NCI-H345 treated with DMSO at 0.1 percent for 48 hours (cell line): Measurements from ENCODE around the gene NHSL1.

Experiments
- DNase-seq: peaks from one replicate; lab custom pipeline; 2025; ENCODE audit not compliant: unreplicated experiment; lab: John Stamatoyannopoulos, UW

NHSL1 gene, protein sequence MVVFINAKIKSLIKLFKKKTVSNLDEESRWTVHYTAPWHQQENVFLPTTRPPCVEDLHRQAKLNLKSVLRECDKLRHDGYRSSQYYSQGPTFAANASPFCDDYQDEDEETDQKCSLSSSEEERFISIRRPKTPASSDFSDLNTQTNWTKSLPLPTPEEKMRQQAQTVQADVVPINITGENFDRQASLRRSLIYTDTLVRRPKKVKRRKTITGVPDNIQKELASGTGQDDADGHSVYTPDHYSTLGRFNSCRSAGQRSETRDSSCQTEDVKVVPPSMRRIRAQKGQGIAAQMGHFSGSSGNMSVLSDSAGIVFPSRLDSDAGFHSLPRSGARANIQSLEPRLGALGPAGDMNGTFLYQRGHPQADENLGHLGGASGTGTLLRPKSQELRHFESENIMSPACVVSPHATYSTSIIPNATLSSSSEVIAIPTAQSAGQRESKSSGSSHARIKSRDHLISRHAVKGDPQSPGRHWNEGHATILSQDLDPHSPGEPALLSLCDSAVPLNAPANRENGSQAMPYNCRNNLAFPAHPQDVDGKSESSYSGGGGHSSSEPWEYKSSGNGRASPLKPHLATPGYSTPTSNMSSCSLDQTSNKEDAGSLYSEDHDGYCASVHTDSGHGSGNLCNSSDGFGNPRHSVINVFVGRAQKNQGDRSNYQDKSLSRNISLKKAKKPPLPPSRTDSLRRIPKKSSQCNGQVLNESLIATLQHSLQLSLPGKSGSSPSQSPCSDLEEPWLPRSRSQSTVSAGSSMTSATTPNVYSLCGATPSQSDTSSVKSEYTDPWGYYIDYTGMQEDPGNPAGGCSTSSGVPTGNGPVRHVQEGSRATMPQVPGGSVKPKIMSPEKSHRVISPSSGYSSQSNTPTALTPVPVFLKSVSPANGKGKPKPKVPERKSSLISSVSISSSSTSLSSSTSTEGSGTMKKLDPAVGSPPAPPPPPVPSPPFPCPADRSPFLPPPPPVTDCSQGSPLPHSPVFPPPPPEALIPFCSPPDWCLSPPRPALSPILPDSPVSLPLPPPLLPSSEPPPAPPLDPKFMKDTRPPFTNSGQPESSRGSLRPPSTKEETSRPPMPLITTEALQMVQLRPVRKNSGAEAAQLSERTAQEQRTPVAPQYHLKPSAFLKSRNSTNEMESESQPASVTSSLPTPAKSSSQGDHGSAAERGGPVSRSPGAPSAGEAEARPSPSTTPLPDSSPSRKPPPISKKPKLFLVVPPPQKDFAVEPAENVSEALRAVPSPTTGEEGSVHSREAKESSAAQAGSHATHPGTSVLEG (N-terminal part only)

GRCh38 chr6:138499303-138500018 is at the start of gene NHSL1:
NHSL1 (minus strand) TSS chr6:138499494; CDS start chr6:138499290, 204 bp downstream.
- DNase-seq = no peak

- DNase-seq = no peak
Observed at GRCh38 chr6:138546733-138547185, 47.5 kb upstream of the NHSL1 start.

- no peak for DNase-seq
Observed at GRCh38 chr6:138545621-138545980, 46.3 kb upstream of the NHSL1 start.

DNA sequence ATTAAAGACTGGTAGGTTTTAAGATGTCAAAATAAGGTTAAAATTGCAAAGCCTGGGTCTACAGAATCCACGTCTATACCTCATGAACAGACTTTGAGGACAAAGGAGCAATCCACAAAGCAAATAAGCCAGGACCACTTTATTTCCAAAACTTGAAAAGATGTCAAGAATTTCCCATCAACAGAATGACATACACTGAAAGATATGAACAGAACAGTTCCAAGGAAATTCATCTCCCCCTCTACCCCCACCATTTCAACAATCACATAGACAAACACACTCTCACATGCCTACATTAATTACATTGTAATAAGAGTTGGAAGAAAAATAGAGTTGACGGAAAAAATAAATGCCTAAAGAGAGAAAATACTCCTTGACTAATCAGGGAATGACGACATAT is 45.2 kb upstream of the NHSL1 start:
- DNase-seq = no peak

GRCh38 chr6:138543657-138544056 is 44.4 kb upstream of the NHSL1 start:
- no peak for DNase-seq

- DNase-seq = no peak
Observed at GRCh38 chr6:138541823-138542481, 42.7 kb upstream of the NHSL1 start.

DNA sequence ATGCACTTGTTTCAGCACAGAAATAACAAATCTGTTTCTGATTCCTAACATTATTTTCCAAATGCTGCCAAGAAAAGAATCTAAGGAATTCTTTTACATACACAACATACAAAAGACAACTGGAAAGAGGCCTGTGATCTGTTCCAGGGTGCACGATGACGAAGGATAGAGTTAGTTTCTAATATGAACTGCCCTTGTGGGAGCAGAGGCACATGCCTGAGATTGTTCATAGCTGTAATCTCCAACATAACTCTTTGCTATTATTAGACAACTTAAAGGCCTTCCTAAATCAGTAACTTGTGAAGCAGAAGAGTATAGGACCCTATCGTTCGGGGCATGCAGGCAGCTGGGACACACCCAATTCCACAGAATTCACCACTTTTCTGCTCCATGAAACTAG is 41.2 kb upstream of the NHSL1 start:
- DNase-seq = no peak

GRCh38 chr6:138539876-138540275 is 40.6 kb upstream of the NHSL1 start:
- no peak for DNase-seq

GRCh38 chr6:138538390-138539031 is 39.2 kb upstream of the NHSL1 start:
- DNase-seq = no peak

DNA sequence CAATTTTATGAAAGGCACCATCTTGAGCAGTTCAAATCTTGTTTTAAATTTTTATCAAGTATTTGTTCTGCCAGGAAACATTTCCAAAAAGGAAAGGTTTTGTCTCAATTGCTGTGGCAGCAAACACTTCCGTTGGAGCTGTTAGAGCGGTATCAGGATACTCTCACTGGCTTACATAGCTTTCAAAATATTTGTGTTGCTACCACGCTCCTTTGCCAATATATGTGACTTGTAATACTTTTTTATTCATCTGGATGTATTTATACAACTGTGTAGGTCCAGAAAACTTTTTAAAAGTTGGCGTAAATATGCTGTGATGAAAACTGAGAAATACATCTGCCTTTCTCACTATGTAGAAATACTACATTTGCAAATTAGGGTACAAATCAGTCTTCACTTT is 37.8 kb upstream of the NHSL1 start:
- no peak for DNase-seq

GRCh38 chr6:138535728-138536455 is 36.6 kb upstream of the NHSL1 start:
- no peak for DNase-seq

DNA sequence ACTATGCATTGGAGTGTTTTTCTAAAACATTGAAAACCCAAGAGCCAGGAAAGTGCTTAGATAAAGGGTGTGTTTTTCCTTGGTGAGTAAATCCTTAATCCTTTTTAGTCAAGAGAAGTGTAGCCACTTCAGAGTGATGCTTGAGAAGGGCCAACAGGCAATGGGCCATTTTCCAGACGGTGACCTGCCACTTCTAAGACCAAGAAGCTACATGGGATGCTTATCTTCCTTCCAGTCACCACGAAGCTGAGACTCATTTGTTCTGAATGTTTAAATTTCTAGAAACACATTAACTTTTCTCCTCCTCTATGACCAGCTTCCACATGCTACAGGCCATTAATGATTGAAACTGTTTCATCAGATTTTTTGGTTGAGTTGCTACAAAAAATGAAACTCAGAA is 34.4 kb upstream of the NHSL1 start:
- DNase-seq = no peak

- DNase-seq = no peak
Observed at GRCh38 chr6:138531387-138531786, 32.1 kb upstream of the NHSL1 start.

DNA sequence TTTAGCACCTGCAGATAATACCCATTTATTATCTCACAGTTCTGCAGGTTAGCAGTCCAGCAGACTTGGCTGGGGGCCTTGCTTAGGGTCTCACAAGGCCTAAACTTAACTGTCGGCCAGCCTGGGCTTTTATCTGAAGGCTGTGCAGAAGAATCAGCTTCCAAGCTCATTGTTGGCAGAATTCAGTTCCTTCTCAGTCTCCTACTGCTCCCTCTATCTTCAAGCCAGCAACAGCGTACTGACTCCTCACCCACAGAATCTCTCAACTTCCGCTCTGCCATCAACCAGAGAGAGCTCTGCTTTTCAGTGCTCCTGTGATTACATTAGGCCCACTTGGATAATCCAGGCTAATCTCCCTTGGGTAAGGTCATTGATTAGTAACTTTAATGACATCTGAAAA is 30.2 kb upstream of the NHSL1 start:
- no peak for DNase-seq

- DNase-seq = no peak
Observed at GRCh38 chr6:138528956-138529355, 29.7 kb upstream of the NHSL1 start.

- DNase-seq = no peak
Observed at GRCh38 chr6:138528137-138528536, 28.8 kb upstream of the NHSL1 start.

DNA sequence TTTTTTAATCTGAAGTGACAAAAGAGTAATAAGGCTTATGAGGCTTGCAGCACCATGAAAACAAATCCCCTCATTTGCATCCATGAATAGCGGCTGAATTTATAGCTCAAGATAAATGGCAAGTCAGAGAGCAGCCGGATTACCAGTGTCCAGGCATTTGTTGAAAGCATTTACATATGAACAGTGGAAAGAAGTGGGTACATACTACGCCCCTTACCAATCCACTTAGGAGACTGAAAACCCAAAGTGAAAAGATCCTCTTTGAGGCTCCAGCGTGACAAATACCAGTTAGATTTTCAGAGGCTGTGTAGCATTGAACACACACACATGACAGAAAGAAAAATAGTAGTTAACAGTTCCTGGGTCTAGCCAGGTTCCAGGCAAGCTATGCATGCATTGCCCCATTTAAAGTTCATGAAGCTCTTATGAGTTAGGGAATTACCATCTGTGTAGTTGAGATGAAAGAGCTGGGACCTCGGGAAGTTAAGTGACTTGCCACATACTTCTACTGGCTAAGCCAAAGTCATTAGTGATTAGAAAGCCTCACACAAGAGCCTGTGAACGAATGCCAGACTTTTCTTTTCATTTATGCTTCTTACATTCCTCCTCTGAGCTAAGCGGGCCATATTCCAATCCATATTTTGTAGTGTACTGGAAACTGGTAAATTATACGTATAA is 28.3 kb upstream of the NHSL1 start:
- no peak for DNase-seq

- no peak for DNase-seq
Observed at GRCh38 chr6:138526822-138527235, 27.5 kb upstream of the NHSL1 start.
